K562 (cell line): ENCODE results near the gene RPH3AL. TPM values are rescaled to one million over a fixed set of nuclear protein-coding genes. Genes with fewer than 3 reads are reported as not detected.

Experiments
- ATAC-seq: fragments of 200-7000 bp; cut with Tn5 transposase; 3 replicates; pipeline ENCODE4 v1.9.1; 2020; ENCODE audit warnings: moderate library complexity
- BruUV-seq: library from RNA; stranded (reverse); fragments of 400-500 nt; replicated peaks from 2 replicates; lab custom pipeline; 2021; lab: Mats Ljungman, UMichigan
- CTCF ChIA-PET: fragments of 300-600 bp; formaldehyde crosslinking; extraction: SDS; loops from one replicate; lab custom pipeline; 2021; ENCODE audit warnings: low intra/inter-chr PET ratio; lab: Yijun Ruan, JAX
- POLR2A ChIA-PET: fragments of 300-600, 350-650 bp; sonication (Branson Sonifier 250); formaldehyde crosslinking; extraction: SDS; loops from one replicate; lab custom pipeline; 2021; ENCODE audit warnings: antibody characterized with exemption, inconsistent platforms; lab: Yijun Ruan, JAX
- DNase-seq, 4 experiments: peaks; one replicate each; pipeline versions ENCODE4 v3.0.0 to v3.0.0-alpha.2; 2011 to 2018; ENCODE audit warnings: low spot score in 3 of 4, mixed read lengths in 3 of 4; ENCODE audit errors: extremely low read depth in 1 of 4
- FAIRE-seq: peaks from 2 replicates; lab custom pipeline; 2011; peaks lifted over from hg19 to GRCh38; lab: Jason Lieb, UNC
- H2AFZ ChIP-seq: 2 replicates; pipeline ENCODE4 v1.6.0; 2011; ENCODE audit warnings: low read depth, low read length, control low read depth, inconsistent platforms
- H3K27ac ChIP-seq: fragments of 200-600 bp; 3 replicates; pipeline ENCODE4 v1.8.0; 2011; ENCODE audit warnings: low read depth, mild to moderate bottlenecking, control low read depth, inconsistent platforms, low read length, moderate library complexity, mixed read lengths; ENCODE audit errors: extremely low read depth
- H3K27me3 ChIP-seq, 2 experiments: fragments of 300-600 bp in 1 of 2; 2 replicates in 1 of 2; 3 replicates in 1 of 2; pipeline versions ENCODE4 v1.6.0 to v1.8.0; 2011; ENCODE audit warnings: inconsistent platforms in 2 of 2, low read length in 2 of 2, mild to moderate bottlenecking in 1 of 2, mixed read lengths in 1 of 2, moderate library complexity in 1 of 2; ENCODE audit not compliant: control insufficient read depth in 2 of 2, insufficient read depth in 2 of 2
- H3K36me3 ChIP-seq: fragments of 300-600 bp; 3 replicates; pipeline ENCODE4 v1.8.0; 2011; ENCODE audit warnings: mild to moderate bottlenecking, low read length, inconsistent platforms; ENCODE audit not compliant: control insufficient read depth, insufficient read depth
- H3K4me1 ChIP-seq, 2 experiments: fragments of 200-600 bp in 1 of 2; replicated peaks in 1 of 2; 2 replicates in 1 of 2; 3 replicates in 1 of 2; pipeline versions ENCODE4 v1.5.1 to v1.8.0; 2011; ENCODE audit warnings: inconsistent platforms in 2 of 2, low read length in 2 of 2, mild to moderate bottlenecking in 1 of 2, mixed read lengths in 1 of 2, moderate library complexity in 1 of 2; ENCODE audit not compliant: control insufficient read depth in 2 of 2, insufficient read depth in 2 of 2
- H3K4me2 ChIP-seq: 2 replicates; pipeline ENCODE4 v1.6.1; 2011; ENCODE audit warnings: low read length, control low read depth, inconsistent platforms, mixed read lengths; ENCODE audit not compliant: insufficient read depth
- H3K4me3 ChIP-seq: fragments of 200-600 bp; sonication (generic), shearing (Covaris generic); 2 replicates; pipeline ENCODE4 v1.5.1; 2016; ENCODE audit warnings: control low read depth, inconsistent platforms
- H3K79me2 ChIP-seq: fragments of 200-600 bp; 3 replicates; pipeline ENCODE4 v1.8.0; 2011; ENCODE audit warnings: low read length, inconsistent platforms; ENCODE audit not compliant: control insufficient read depth, insufficient read depth
- H3K9ac ChIP-seq, 2 experiments: 2 replicates each; pipeline versions ENCODE4 v1.6.0 to v1.6.1; 2011; ENCODE audit warnings: low read depth in 2 of 2, low read length in 2 of 2, control low read depth in 1 of 2, inconsistent platforms in 1 of 2, mild to moderate bottlenecking in 1 of 2, mixed read lengths in 1 of 2; ENCODE audit not compliant: insufficient read depth in 1 of 2
- H3K9me1 ChIP-seq: one replicate; pipeline ENCODE4 v1.6.0; 2011; ENCODE audit warnings: inconsistent platforms, mild to moderate bottlenecking, low read length, moderate library complexity; ENCODE audit not compliant: control insufficient read depth, insufficient read depth
- H3K9me3 ChIP-seq: replicated peaks from 2 replicates; pipeline ENCODE4 v1.5.1; 2011; ENCODE audit warnings: low read depth, low read length, inconsistent platforms; ENCODE audit not compliant: control insufficient read depth, insufficient read depth
- H4K20me1 ChIP-seq: replicated peaks from 2 replicates; pipeline ENCODE4 v1.6.1; 2011; ENCODE audit warnings: low read length, inconsistent platforms, mixed read lengths; ENCODE audit not compliant: control insufficient read depth, insufficient read depth
- BRF1 ChIP-seq: IDR thresholded peaks from 3 replicates; pipeline ENCODE4 v1.6.1; 2011; ENCODE audit warnings: borderline replicate concordance, mild to moderate bottlenecking; ENCODE audit not compliant: insufficient read length; ENCODE audit errors: extremely low read depth
- CXXC5 ChIP-seq: fragments of 250-450 bp; sonication (Bioruptor Pico); IDR thresholded peaks from 2 replicates; pipeline ENCODE4 v1.8.0; 2022; ENCODE audit warnings: inconsistent platforms, mild to moderate bottlenecking, moderate library complexity
- POLR2A ChIP-seq: fragments of 450-650 bp; conservative IDR thresholded peaks from 2 replicates; pipeline ENCODE4 v1.6.1; 2016
- RBM22 ChIP-seq: fragments of 200-400 bp; formaldehyde crosslinking; IDR thresholded peaks from 2 replicates; pipeline ENCODE4 v1.6.1; 2018; ENCODE audit warnings: low read length, low read depth; ENCODE audit not compliant: poor library complexity, severe bottlenecking
- RBM25 ChIP-seq: fragments of 200-400 bp; formaldehyde crosslinking; IDR thresholded peaks from 2 replicates; pipeline ENCODE4 v1.6.1; 2018; ENCODE audit warnings: low read length, low read depth, moderate library complexity; ENCODE audit not compliant: severe bottlenecking
- XRCC5 ChIP-seq: fragments of 200-400 bp; formaldehyde crosslinking; IDR thresholded peaks from 2 replicates; pipeline ENCODE4 v1.6.1; 2017; ENCODE audit warnings: low read depth, mild to moderate bottlenecking, low read length
- ZNF224 ChIP-seq: sonication (generic); formaldehyde crosslinking; IDR thresholded peaks from 2 replicates; pipeline ENCODE4 v1.8.0; 2022; ENCODE audit warnings: mild to moderate bottlenecking, missing genetic modification reagents
- WGBS: fragments of 100-300 bp; shearing (Covaris generic); methylation state at CpG from one replicate; pipeline ENCODE4 v1.1.6; 2016; ENCODE audit warnings: low coverage, mixed read lengths; ENCODE audit not compliant: insufficient coverage; ENCODE audit errors: missing lambda C conversion rate; 5-methylcytosine and 5-hydroxymethylcytosine counted together
- in situ Hi-C: fragments of 300-500 bp; cut with MboI; formaldehyde crosslinking; loops from 4 replicates; pipeline ENCODE4 v1.15.0; 2018; ENCODE audit warnings: inconsistent platforms, mixed read lengths
- intact Hi-C: fragments of 100-400 bp; cut with micrococcal nuclease; formaldehyde crosslinking; loops from 2 replicates; pipeline ENCODE4 v1.14.2; 2022
- polyA plus RNA-seq, 8 experiments: library from polyadenylated mRNA; depleted of rRNA in 4 of 8; stranded (reverse) in 5 of 8; unstranded in 3 of 8; fragments of >200 nt; fragmentation: Nextera tagmentation in 2 of 8; fragmentation: Illumina TruSeq in 1 of 8; extraction: Ambion mirVana in 2 of 8; extraction: Trizol in 1 of 8; gene quantifications; 2 replicates each; pipeline versions ENCODE4 v1.2.1 to v1.2.3, GENCODE V29; 2011 to 2014; ENCODE audit warnings: inconsistent platforms in 1 of 8, missing spikeins in 1 of 8
- total RNA-seq, 7 experiments: library from RNA; depleted of rRNA in 6 of 7; stranded (reverse); fragments of >200 nt in 6 of 7; fragmentation: Illumina TruSeq in 2 of 7; extraction: Trizol in 2 of 7; gene quantifications; 2 replicates each; pipeline versions ENCODE4 v1.2.1 to v1.2.3, GENCODE V29; 2011 to 2021; ENCODE audit warnings: low replicate concordance in 1 of 7
- TF ChIP-seq, protein P1 (sequence below): fragments of 450-650 bp; conservative IDR thresholded peaks from 2 replicates; pipeline ENCODE4 v1.6.1; 2016; ENCODE audit warnings: missing genetic modification characterization, low read depth, mild to moderate bottlenecking, control low read depth, missing compliant biosample characterization

Gene RPH3AL
- total and polyA plus RNA-seq, 9 of the 15 experiments (the other 6 are each of a cell fraction or from before 2014, with no cell fraction given) = 0.18 to 1.7 (median 0.39) TPM

DNA sequence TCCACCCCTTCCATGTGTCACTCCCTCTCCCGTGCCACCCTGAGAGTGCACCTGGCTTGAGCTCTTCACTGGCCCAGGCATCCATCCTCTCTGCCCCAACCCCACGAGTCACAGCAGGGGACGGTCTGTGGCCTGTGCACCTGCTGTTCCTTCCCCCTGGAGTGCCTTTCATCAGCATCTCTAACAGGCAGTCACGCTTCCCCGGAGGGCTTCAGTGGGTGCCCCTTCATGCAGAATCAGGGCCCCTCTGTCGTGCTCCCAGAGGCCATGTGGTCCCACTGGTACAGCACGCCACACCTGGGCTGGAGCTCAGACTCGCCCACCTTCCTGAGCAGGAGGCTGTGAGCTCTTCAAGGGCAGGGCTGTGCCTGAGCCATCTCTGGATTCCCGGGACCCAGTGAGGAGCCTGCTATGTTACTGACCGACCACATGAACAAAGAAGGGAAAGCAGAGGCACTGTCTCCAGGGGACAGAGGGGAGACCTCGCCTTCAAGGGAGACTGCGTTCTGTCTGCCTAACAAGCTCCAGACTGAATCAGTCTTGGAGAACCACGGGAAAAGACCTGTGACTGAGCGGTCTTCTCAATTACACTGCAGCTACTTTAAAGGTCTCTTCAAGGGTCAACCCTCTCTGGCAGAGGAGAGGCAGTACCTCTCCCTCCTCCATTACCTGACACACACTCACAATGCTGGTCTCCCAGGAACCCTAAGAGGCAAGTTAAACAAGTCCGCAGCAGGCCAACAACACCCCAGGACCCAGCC is 92.4 kb downstream of the RPH3AL start:
- BruUV-seq = no TSS peak

More for the DNA sequence above, 92.4 kb downstream of the RPH3AL start:
- no peak for TF ChIP-seq CXXC5
- no peak for TF ChIP-seq RBM25
- TF ChIP-seq XRCC5 = no peak
- TF ChIP-seq POLR2A = no peak
- TF ChIP-seq, protein P1, sequence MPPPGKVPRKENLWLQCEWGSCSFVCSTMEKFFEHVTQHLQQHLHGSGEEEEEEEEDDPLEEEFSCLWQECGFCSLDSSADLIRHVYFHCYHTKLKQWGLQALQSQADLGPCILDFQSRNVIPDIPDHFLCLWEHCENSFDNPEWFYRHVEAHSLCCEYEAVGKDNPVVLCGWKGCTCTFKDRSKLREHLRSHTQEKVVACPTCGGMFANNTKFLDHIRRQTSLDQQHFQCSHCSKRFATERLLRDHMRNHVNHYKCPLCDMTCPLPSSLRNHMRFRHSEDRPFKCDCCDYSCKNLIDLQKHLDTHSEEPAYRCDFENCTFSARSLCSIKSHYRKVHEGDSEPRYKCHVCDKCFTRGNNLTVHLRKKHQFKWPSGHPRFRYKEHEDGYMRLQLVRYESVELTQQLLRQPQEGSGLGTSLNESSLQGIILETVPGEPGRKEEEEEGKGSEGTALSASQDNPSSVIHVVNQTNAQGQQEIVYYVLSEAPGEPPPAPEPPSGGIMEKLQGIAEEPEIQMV (tag) = no peak
- TF ChIP-seq RBM22 = no peak
- no peak for TF ChIP-seq ZNF224 (CRISPR knock-in tag)
- no peak for TF ChIP-seq BRF1
- H3K9me3 ChIP-seq = no peaks in the 10 kb centered on the region
- DNase-seq = no peak
- 0% methylated on average over 9 of the region's 15 CpGs for WGBS
- H2AFZ ChIP-seq = no peak overlapping the region
- H3K9me1 ChIP-seq = no peaks in the 10 kb centered on the region
- no peak overlapping the region for H3K4me3 ChIP-seq
- H3K36me3 ChIP-seq = no peaks in the 10 kb centered on the region
- CTCF ChIA-PET = no interaction called here
- intact Hi-C loops = no loop called here
- peaks cover 11 to 54% of the 10 kb centered on the region in 2 experiments; a peak in 3 of 5 replicates for H3K27me3 ChIP-seq
- in situ Hi-C loops = no loop called here
- H4K20me1 ChIP-seq = no peaks in the 10 kb centered on the region
- no peak overlapping the region for H3K4me2 ChIP-seq
- ATAC-seq = no peak
- H3K9ac ChIP-seq = no peak overlapping the region
- no peaks in the 10 kb centered on the region; a peak in 1 of 5 replicates for H3K4me1 ChIP-seq
- no peak overlapping the region for H3K27ac ChIP-seq
- H3K79me2 ChIP-seq = no peaks in the 10 kb centered on the region
- POLR2A ChIA-PET = interaction anchor here (1.3 kb wide), 1 partner anchor 9 kb away, joined by 3 read pairs; no protein-coding TSS in a partner anchor
- FAIRE-seq = no peak
